HuH-7 (cell line): ENCODE measurements around the gene ABHD12B.
"Not testable (repeated sequence)": the region's sequence is repeated elsewhere in the genome, so short reads cannot be mapped to it uniquely, and the experiment has no call there.

Experiments
- DNase-seq: peaks from one replicate; pipeline ENCODE4 v3.0.0; 2011; ENCODE audit warnings: low spot score

ABHD12B gene

DNA sequence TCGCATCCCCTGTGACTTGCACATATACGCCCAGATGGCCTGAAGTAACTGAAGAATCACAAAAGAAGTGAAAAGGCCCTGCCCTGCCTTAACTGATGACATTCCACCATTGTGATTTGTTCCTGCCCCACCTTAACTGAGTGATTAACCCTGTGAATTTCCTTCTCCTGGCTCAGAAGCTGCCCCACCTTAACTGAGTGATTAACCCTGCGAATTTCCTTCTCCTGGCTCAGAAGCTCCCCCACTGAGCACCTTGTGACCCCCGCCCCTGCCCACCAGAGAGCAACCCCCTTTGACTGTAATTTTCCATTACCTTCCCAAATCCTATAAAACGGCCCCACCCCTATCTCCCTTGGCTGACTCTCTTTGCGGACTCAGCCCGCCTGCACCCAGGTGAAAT, 24.6 kb downstream of the ABHD12B start:
- not testable (repeated sequence) for DNase-seq

- not testable (repeated sequence) for DNase-seq
Observed at GRCh38 chr14:50897005-50897404, 25.2 kb downstream of the ABHD12B start.

GRCh38 chr14:50897658-50898175, 25.9 kb downstream of the ABHD12B start:
- DNase-seq = no peak

DNA sequence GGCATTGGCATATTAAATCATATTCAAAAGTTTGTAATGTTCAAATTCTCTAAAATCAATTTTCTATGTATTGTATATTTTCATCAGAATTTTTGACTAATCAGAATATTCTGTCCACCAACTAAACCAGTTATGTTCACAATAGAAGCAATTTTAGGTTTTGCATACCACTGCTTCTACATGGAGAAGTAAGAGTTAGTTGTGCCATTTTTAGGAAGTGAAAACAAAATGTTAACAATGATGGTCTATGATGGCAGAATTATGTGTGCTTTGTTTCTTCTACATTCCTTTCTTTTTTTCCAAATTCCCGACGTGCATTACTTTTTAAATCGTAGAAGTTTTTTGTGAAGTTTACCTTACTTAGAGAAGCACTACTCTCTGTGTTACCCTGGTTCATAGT, 29.5 kb downstream of the ABHD12B start:
- DNase-seq = no peak

- DNase-seq = no peak
Observed at GRCh38 chr14:50904719-50905118, 32.9 kb downstream of the ABHD12B start.

- no peak for DNase-seq
Observed at GRCh38 chr14:50906326-50907065, 34.6 kb downstream of the ABHD12B start.

GRCh38 chr14:50910495-50911420, 38.9 kb downstream of the ABHD12B start:
- DNase-seq = no peak

GRCh38 chr14:50917449-50917848, 45.6 kb downstream of the ABHD12B start:
- DNase-seq = no peak

DNA sequence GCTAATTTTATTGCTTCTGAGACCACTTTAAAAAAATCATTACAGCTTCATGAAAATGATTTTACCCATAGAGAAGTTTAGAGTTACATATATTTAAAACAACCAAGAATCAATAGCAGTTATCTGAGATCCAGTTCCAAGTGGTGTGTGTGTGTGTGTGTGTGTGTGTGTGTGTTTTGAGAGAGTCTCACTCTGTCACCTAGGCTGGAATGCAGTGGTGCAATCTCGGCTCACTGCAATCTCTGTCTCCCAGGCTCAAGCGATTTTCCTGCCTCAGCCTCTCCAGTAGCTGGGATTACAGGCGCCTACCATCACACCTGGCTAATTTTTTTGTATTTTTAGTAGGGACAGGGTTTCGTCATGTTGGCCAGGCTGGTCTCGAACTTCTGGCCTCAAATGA, 47.7 kb downstream of the ABHD12B start:
- DNase-seq = not testable (repeated sequence)

GRCh38 chr14:50920482-50921230, 48.8 kb downstream of the ABHD12B start:
- DNase-seq = no peak

GRCh38 chr14:50922803-50923202, 51.0 kb downstream of the ABHD12B start:
- no peak for DNase-seq

- DNase-seq = no peak
Observed at GRCh38 chr14:50924236-50924635, 52.4 kb downstream of the ABHD12B start.

DNA sequence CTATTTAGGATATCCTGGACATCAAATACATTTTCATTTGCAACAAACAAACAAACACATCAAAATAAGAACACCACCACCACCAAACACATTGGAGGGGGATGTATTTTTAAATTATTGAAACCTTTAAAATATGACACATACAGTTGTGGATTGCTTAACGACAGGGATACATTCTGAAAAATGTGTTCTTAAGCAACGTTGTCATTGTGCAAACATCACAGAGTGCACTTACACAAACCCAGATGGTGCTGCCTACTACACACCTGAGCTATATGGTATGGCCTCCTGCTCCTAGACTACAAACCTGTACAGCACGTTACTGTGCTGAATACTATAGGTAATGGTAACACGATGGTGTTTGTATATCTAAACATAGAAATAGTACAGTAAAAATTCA, 53.0 kb downstream of the ABHD12B start:
- no peak for DNase-seq

- DNase-seq = no peak
Observed at GRCh38 chr14:50926851-50927386, 55.1 kb downstream of the ABHD12B start.

DNA sequence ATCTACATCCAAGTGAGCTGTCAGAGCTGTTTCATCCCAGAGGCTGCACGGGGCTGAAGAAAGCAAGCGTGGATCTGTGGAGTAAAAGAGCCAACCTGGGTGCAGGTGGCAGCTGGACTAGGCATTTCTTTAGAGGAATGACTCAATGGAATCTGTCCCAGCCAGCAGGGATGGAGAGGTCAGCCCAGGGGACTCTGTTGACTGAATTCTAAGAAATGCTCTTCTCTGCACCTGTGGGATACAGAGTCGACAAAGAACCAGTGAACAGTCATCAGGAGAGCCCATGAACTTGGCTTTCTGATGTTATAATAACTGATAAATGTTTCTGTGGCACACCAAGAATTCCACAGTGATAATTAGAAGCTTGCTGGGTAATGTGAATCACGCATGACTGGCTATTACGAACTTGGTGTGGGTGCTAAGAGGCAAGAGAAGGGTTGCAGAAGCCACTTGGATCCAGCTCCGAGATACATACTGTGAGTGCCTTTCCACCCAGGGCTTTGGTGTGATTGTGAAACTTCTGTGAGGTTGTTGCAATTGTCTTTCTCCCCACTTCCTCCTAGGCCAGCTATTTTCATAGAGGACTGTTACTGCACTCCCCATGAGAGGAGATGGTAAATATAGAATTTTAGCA, 56.3 kb downstream of the ABHD12B start:
- peak; percentile 23 for DNase-seq

DNA sequence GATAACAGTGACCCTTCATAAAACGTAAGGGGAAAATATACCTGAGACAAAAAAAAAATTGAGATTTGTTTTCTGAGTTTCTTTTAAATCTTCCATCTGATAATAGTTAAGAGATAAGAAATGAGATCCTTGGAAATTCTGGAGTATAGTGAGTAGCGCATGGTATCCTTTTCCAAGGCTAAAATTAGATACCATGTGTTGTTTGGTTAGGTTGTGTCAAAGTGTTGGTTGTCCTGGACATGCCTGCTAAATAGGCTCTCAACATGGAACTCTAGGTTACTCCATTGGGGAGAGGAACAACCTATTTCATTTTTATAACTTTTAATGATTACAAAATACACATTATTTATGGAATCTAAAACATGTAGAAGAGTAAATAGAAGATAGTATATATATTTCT, 57.7 kb downstream of the ABHD12B start:
- DNase-seq = no peak

DNA sequence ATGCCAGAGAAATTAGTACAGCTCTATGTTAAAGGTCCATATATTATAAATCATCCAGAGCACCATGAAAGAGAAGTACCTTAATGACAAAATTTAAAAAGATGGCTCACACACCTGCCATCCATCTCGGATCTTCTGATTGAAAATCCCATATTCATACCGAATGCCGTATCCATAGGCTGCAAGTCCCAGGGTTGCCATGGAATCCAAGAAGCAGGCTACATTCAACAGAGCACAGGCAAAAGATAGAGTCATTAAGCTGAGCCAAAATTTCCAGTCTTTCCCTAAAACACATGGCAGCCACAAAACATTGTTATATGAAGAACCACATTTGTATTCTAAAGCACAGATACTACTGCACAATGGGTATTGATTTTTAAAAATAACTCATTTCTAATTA, 59.7 kb downstream of the ABHD12B start:
- DNase-seq = no peak

GRCh38 chr14:50932156-50932555, 60.3 kb downstream of the ABHD12B start:
- no peak for DNase-seq

DNA sequence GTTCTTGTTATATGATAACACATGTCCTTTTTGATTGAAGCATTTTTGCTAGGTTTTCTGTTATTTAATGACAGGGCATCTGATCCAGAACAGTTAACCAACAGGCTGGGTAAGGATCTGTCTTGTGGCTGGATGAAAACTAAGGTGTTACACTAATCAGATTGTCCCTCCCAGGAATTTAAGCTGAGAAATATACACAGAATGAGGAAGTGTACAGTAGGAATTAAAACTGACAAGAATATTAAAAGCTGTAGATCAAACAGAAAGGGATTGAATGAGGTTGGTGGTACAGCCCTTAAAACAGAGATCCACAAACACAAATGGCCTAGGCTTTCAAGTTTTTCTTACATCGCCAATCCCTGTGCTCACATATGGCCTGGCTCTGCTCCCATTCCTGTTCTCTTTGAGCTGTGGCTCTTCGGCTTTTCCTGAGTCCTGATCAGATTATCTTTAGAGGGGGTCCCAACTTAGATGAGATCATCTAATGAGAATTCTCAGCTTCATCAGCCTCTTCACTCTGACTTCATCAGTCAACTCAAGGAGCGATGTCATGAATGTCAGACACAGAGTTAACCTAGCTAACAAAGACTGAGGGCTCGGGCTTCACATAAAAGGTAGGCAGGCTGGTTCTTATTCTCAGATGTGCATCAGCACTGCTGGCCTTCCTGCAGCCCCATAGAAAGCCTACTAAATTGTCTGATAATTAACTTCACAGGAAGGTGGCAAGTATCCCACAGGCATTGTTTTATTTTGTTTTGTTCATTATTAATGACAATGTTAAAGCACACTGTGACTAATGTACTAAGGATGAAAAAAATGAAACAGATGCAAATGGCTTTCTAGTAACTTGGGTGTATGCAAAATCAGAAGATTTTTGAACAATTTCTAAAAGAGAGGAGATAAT, 61.0 kb downstream of the ABHD12B start:
- DNase-seq = no peak
